HG03342 (cell line): Measurements from ENCODE around the gene FSCB.
"Not testable (repeated sequence)": the region's sequence is repeated elsewhere in the genome, so short reads cannot be mapped to it uniquely, and the experiment has no call there.

Experiments used
- ATAC-seq: cut with Tn5 transposase; IDR thresholded peaks from one replicate; pipeline ENCODE4 v1.9.1; 2021; ENCODE audit warnings: mild to moderate bottlenecking, moderate library complexity; ENCODE audit not compliant: unreplicated experiment

The FSCB gene

GRCh38 chr14:44507183-44507582 is at the start of gene FSCB:
FSCB (minus strand) TSS chr14:44507283; CDS start chr14:44506987, 296 bp downstream.
- no peak for ATAC-seq

GRCh38 chr14:44531658-44532057 is 24.6 kb upstream of the FSCB start:
- no peak for ATAC-seq

- ATAC-seq, result no peak
Observed at GRCh38 chr14:44530475-44530874, 23.4 kb upstream of the FSCB start.

GRCh38 chr14:44529026-44529425 is 21.9 kb upstream of the FSCB start:
- no peak for ATAC-seq

GRCh38 chr14:44528180-44528579 is 21.1 kb upstream of the FSCB start:
- no peak for ATAC-seq

- no peak for ATAC-seq
Observed at GRCh38 chr14:44525237-44525636, 18.2 kb upstream of the FSCB start.

GRCh38 chr14:44515668-44516067 is 8.6 kb upstream of the FSCB start:
- ATAC-seq, result not testable (repeated sequence)

GRCh38 chr14:44508834-44509233 is 1.8 kb upstream of the FSCB start:
- no peak for ATAC-seq

GRCh38 chr14:44505588-44505987 is 1.5 kb downstream of the FSCB start:
- no peak for ATAC-seq

GRCh38 chr14:44497148-44497547 is 9.9 kb downstream of the FSCB start:
- no peak for ATAC-seq

- no peak for ATAC-seq
Observed at GRCh38 chr14:44494137-44494536, 12.9 kb downstream of the FSCB start.

GRCh38 chr14:44490966-44491365 is 16.1 kb downstream of the FSCB start:
- no peak for ATAC-seq

GRCh38 chr14:44477953-44478352 is 29.1 kb downstream of the FSCB start:
- ATAC-seq, result no peak

GRCh38 chr14:44468771-44469170 is 38.3 kb downstream of the FSCB start:
- ATAC-seq, result no peak

- ATAC-seq, result no peak
Observed at GRCh38 chr14:44463356-44464004, 43.6 kb downstream of the FSCB start.

- ATAC-seq, result no peak
Observed at GRCh38 chr14:44462381-44462780, 44.7 kb downstream of the FSCB start.

GRCh38 chr14:44461811-44462210 is 45.3 kb downstream of the FSCB start:
- no peak for ATAC-seq
